Coronary artery (tissue), 2 donors: ENCODE measurements around the gene PDLIM4.
A peak's percentile ranks its signal among the peaks of the same experiment; 100 is the strongest.

Source experiments
- DNase-seq: peaks from one replicate; pipeline ENCODE4 v3.0.0-alpha.2; 2017; ENCODE audit warnings: low spot score
- H3K27ac ChIP-seq, 2 donors: fragments of 200-600 bp; sonication (generic); one replicate each; pipeline ENCODE4 v1.5.1; 2016 to 2019
- H3K4me3 ChIP-seq: fragments of 200-600 bp; sonication (generic); 2 replicates; pipeline ENCODE4 v1.5.1; 2016; ENCODE audit warnings: mild to moderate bottlenecking, moderate library complexity
- TF ChIP-seq, protein P1 (sequence below): fragments of 200-600 bp; sonication (generic); IDR thresholded peaks from one replicate; pipeline ENCODE4 v1.5.1; 2019; ENCODE audit warnings: antibody characterized with exemption

PDLIM4 gene

DNA sequence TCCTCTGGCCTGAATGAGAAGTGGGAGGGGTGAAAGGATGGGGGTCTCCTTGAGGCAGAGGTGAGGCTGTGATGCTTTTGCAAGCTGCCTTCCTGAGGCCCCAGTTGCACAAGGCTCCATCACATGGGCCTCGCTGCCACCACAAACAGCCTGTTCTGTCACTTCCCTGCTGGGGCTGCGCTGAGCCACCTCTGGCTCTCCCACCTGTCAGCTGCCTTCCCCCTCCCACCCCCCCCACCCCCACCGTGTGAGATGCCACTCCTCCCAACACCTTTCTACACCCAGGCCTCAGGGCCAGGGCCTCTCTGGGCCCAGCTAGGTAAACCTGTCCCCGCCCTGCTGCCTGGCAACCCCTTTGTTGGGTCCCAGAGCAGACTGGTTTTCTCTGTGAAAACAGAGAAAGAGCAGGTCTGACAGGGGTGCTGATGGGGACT is 4.5 kb upstream of the PDLIM4 start:
- no peak overlapping the region for H3K4me3 ChIP-seq
- peak; percentile 67 for DNase-seq
- H3K27ac ChIP-seq = no peak overlapping the region
- TF ChIP-seq, protein P1, sequence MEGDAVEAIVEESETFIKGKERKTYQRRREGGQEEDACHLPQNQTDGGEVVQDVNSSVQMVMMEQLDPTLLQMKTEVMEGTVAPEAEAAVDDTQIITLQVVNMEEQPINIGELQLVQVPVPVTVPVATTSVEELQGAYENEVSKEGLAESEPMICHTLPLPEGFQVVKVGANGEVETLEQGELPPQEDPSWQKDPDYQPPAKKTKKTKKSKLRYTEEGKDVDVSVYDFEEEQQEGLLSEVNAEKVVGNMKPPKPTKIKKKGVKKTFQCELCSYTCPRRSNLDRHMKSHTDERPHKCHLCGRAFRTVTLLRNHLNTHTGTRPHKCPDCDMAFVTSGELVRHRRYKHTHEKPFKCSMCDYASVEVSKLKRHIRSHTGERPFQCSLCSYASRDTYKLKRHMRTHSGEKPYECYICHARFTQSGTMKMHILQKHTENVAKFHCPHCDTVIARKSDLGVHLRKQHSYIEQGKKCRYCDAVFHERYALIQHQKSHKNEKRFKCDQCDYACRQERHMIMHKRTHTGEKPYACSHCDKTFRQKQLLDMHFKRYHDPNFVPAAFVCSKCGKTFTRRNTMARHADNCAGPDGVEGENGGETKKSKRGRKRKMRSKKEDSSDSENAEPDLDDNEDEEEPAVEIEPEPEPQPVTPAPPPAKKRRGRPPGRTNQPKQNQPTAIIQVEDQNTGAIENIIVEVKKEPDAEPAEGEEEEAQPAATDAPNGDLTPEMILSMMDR = no peak

DNA sequence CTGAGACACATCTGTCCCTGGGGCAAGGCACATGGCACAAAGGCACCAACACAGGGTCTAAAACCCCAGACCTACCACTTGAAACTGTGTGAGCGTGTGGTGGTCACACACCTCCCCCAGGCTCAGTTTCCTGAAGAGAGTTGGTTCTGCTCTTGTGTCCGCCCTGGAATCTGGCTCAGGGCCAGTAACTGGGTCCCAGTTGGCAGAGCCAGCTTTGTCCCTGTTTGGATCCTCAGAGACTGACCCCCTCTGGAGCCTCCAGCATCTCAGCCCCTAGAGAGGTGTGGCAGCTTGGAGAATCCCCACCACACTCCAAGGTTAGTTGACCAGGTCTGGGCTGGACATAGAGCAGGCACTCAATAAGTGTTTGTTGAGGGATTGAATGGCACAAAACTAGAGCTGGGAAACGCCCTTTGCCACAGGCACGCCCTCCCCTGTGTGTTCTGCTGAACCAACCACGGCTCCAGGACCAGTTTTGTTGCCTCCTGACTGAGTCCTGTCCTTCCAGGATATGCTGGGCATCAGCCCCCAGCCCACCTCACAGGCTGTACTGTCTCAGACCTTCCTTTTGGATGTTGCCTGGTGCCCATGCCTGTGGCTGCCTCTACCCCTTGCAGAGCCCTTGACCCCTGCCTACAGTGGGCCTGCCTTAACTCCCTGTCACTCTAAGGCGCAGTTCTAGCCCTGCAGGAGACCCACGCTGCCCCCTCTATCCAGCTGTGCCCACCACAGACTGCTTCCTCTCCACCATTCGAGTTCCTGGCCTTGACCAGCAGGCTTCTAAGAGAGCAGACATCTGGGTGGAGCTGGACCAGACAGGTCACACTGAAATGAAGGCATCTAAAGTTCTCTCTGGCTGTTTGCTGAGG is 3.8 kb upstream of the PDLIM4 start:
- DNase-seq = peak; percentile 68
- Histone ChIP-seq H3K4me3 (no peak overlapping the region), H3K27ac (peak overlapping the region in 1 of 2 donors; percentile 0)
- TF ChIP-seq, protein P1 = no peak

DNA sequence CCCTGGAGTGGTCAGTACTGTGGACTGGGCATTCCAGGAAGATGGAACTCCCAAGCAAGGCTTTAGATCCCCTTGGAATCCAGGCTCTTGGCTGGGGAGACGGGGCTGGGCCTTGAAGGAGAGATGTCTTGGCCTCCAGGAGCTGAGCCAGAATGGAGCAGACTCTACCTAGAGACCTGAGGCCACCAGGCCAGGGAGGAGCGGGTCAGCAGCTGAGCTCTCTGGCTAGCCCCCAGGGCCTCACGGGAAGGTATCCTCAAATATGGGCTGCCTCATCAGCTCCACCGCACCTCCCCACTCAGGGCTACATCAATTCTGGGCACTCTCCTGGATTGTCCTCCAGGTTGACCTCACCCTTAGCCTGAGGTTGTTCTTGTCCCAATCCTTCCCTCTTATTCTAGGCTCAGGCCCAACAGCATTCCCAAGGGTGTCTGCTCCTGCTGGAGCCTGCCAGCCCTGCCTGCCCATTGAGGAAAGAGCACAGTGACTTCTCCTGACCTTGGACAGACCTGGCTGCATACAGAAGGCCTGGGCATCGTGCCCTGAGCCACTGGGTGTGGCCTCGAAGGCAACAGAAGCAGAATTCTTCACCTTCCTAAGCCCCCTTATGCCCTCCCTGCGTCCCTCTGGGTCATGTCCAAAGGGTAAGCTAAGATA is 3.0 kb upstream of the PDLIM4 start:
- peak; percentile 76 for DNase-seq
- H3K27ac ChIP-seq = peak overlapping the region in 1 of 2 donors; percentile 0
- no peak overlapping the region for H3K4me3 ChIP-seq
- TF ChIP-seq, protein P1 = no peak

DNA sequence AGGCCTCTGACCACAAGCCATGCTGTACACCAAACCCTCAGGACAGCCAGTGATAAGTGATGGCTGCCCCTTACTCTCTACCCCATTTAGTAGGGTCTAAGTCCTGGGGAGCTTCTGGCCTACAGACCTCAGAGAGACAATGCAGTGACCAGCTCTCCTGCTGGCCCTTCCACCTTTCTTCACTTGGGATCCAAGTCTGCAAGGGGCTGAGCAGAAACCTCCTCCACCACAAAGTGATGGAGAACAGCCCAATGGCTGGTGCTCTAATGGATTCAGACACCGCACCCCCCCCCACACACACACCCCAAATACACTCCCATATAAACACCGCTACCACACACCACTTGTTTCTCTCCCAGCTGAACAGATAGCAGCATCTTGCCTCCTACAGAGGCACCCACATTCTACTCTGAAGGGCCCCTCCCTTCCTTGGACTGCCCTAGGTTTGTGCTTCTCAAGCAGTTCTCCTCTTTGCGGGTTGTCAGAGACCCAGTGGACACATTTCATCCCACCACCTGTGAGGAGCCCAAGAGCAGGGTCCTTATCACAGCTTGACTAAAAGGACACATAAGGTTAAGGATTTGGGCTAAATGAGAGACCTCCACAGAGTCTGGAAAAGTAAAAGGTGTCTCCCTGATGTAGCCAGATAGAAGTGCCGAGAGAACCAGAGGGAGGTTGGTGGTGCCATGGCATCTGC is 1.3 kb upstream of the PDLIM4 start:
- Histone ChIP-seq H3K27ac (no peak overlapping the region), H3K4me3 (no peak overlapping the region)
- peak; percentile 35 for DNase-seq
- TF ChIP-seq, protein P1 = no peak

DNA sequence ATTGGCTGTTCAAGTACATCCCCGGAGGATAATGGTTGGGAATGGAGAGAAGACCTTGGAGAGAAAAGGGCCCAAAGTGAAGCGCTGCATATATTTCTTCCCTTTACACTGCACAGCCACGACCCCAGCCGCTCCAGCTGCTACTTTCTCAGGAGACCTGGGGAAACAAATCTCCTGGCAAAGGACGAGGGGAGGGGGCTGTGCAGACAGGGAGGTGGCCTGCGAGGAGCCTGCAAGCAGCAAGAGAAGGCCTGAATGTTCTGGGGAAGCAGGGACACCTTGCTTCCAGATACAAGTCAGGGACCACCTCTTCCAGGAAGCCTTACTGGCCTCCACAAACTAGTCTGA is 739 bp upstream of the PDLIM4 start:
- TF ChIP-seq, protein P1 = no peak
- peak overlapping the region; percentile 81 for H3K4me3 ChIP-seq
- H3K27ac ChIP-seq = peak overlapping the region in 1 of 2 donors; percentile 94
- DNase-seq = no peak

DNA sequence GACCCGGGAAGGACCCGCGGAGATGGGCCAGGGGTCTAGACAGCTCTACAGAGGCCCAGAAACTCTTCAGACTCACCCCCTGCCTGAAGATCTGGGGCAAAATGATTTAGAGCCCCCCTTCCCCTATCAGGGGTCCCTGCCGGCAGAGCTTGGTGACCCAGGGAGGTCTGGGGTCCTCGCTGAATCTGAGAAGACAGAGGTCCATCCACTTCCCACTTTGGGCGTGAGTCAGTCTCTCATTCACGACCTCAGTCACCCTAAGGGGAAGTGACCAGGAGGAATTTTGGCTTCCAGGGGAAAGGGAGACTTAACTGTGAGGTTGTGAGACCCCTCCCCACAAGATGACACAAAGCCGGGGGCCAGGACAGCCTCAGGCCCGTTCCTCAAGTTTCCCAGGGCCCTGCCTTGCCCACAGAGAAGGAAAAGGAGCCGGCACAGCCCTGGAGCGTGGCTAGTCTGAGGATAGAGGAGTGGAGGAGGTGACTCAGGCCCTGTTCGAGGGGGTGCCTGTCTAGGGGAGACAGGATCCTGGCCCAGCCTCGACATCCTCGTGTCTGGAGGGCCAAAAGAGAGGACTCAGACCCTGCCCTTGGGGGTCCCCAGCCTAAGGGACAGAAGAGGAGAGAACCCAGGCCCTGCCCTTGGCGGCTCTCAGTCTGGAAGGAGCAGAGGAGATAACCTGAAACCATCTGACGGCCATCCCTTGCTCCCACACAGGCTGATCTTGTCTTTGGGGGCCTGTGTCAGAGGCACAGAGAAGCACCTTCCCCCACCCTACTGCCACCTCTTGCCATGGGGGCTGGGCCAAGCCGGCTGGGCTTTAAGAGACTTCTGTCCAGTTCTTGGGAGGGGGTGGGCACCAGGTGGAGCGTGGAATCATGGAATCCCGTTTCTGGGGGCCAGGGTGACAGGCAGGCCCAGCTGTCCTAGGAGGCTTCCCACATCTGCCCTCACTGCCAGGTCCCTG is 889 bp downstream of the PDLIM4 start:
- H3K27ac ChIP-seq = peak overlapping the region; percentile 83 to 94
- TF ChIP-seq, protein P1 = no peak
- H3K4me3 ChIP-seq = peak overlapping the region; percentile 81
- DNase-seq = peak; percentile 80
